ENCODE results near the gene SLC24A4. TPM values are rescaled to one million over a fixed set of nuclear protein-coding genes. Genes with fewer than 3 reads are reported as not detected.
"Not testable (repeated sequence)": the region's sequence is repeated elsewhere in the genome, so short reads cannot be mapped to it uniquely, and the experiment has no call there.

The SLC24A4 gene
- total RNA-seq, 1 donor from 2014 or later: not detected

GRCh38 chr14:92389598-92390158 lies 66.7 kb downstream of the SLC24A4 start:
- H3K9me3 Mint-ChIP-seq: no peaks in the 10 kb centered on the region
- H3K4me1 Mint-ChIP-seq: no peaks in the 10 kb centered on the region
- H3K36me3 Mint-ChIP-seq (ENCODE audit: low read depth): no peaks in the 10 kb centered on the region
- no peak overlapping the region for H3K4me3 Mint-ChIP-seq
- intact Hi-C loops (cut with micrococcal nuclease): no loop called here
- no peak overlapping the region for H3K27ac Mint-ChIP-seq
- no peak for DNase-seq
- peaks cover 3% of the 10 kb centered on the region for H3K27me3 Mint-ChIP-seq

- DNase-seq: no peak
- Mint-ChIP-seq H3K36me3 (ENCODE audit: low read depth) (no peaks in the 10 kb centered on the region), H3K4me3 (no peak overlapping the region), H3K27ac (no peak overlapping the region), H3K9me3 (no peaks in the 10 kb centered on the region), H3K4me1 (no peaks in the 10 kb centered on the region), H3K27me3 (peaks cover 5% of the 10 kb centered on the region)
- intact Hi-C loops (cut with micrococcal nuclease): no loop called here
These were observed 68.8 kb downstream of the SLC24A4 start for GRCh38 chr14:92391726-92392125.

GRCh38 chr14:92392711-92393110 lies 69.7 kb downstream of the SLC24A4 start:
- no peaks in the 10 kb centered on the region for H3K9me3 Mint-ChIP-seq
- intact Hi-C loops (cut with micrococcal nuclease): no loop called here
- H3K27ac Mint-ChIP-seq: no peak overlapping the region
- H3K36me3 Mint-ChIP-seq (ENCODE audit: low read depth): no peaks in the 10 kb centered on the region
- H3K27me3 Mint-ChIP-seq: peaks cover 7% of the 10 kb centered on the region
- H3K4me3 Mint-ChIP-seq: no peak overlapping the region
- DNase-seq: no peak
- H3K4me1 Mint-ChIP-seq: no peaks in the 10 kb centered on the region

- Mint-ChIP-seq H3K4me3 (no peak overlapping the region), H3K27ac (no peak overlapping the region), H3K36me3 (ENCODE audit: low read depth) (no peaks in the 10 kb centered on the region), H3K9me3 (no peaks in the 10 kb centered on the region), H3K27me3 (peaks cover 8% of the 10 kb centered on the region), H3K4me1 (no peaks in the 10 kb centered on the region)
- no peak for DNase-seq
- intact Hi-C loops (cut with micrococcal nuclease): no loop called here
These were observed 74.4 kb downstream of the SLC24A4 start for GRCh38 chr14:92397150-92397952.

- Mint-ChIP-seq H3K4me1 (no peaks in the 10 kb centered on the region), H3K27me3 (peaks cover 8% of the 10 kb centered on the region), H3K36me3 (ENCODE audit: low read depth) (no peaks in the 10 kb centered on the region), H3K27ac (no peak overlapping the region), H3K9me3 (no peaks in the 10 kb centered on the region), H3K4me3 (no peak overlapping the region)
- intact Hi-C loops (cut with micrococcal nuclease): no loop called here
- no peak for DNase-seq
These were observed 75.1 kb downstream of the SLC24A4 start for GRCh38 chr14:92397953-92398564.

- Mint-ChIP-seq H3K9me3 (no peaks in the 10 kb centered on the region), H3K36me3 (ENCODE audit: low read depth) (no peaks in the 10 kb centered on the region)
These were observed 76.1 kb downstream of the SLC24A4 start for GRCh38 chr14:92398888-92399636.

GRCh38 chr14:92400579-92401444 lies 77.8 kb downstream of the SLC24A4 start:
- DNase-seq: no peak
- H3K4me3 Mint-ChIP-seq: no peak overlapping the region
- H3K4me1 Mint-ChIP-seq: no peaks in the 10 kb centered on the region
- H3K9me3 Mint-ChIP-seq: no peaks in the 10 kb centered on the region
- no peak overlapping the region for H3K27ac Mint-ChIP-seq
- no peaks in the 10 kb centered on the region for H3K36me3 Mint-ChIP-seq (ENCODE audit: low read depth)
- H3K27me3 Mint-ChIP-seq: peaks cover 8% of the 10 kb centered on the region
- intact Hi-C loops (cut with micrococcal nuclease): no loop called here

More at GRCh38 chr14:92398888-92399636, 76.1 kb downstream of the SLC24A4 start:
- Mint-ChIP-seq H3K4me3 (no peak overlapping the region), H3K27ac (no peak overlapping the region), H3K4me1 (no peaks in the 10 kb centered on the region), H3K27me3 (peaks cover 8% of the 10 kb centered on the region)
- intact Hi-C loops (cut with micrococcal nuclease): no loop called here
- no peak for DNase-seq

GRCh38 chr14:92401561-92401960 lies 78.6 kb downstream of the SLC24A4 start:
- no peak overlapping the region for H3K4me3 Mint-ChIP-seq
- H3K9me3 Mint-ChIP-seq: no peaks in the 10 kb centered on the region
- no peak for DNase-seq
- H3K27me3 Mint-ChIP-seq: peaks cover 8% of the 10 kb centered on the region
- intact Hi-C loops (cut with micrococcal nuclease): no loop called here
- H3K4me1 Mint-ChIP-seq: no peaks in the 10 kb centered on the region
- H3K36me3 Mint-ChIP-seq (ENCODE audit: low read depth): no peaks in the 10 kb centered on the region
- no peak overlapping the region for H3K27ac Mint-ChIP-seq

GRCh38 chr14:92402500-92402899 lies 79.5 kb downstream of the SLC24A4 start:
- DNase-seq; H3K27me3 Mint-ChIP-seq; H3K36me3 Mint-ChIP-seq (ENCODE audit: low read depth); H3K4me3 Mint-ChIP-seq; H3K4me1 Mint-ChIP-seq; H3K9me3 Mint-ChIP-seq; intact Hi-C loops (cut with micrococcal nuclease); H3K27ac Mint-ChIP-seq: not testable (repeated sequence)

- intact Hi-C loops (cut with micrococcal nuclease): no loop called here
- Mint-ChIP-seq H3K36me3 (ENCODE audit: low read depth) (no peaks in the 10 kb centered on the region), H3K27ac (no peak overlapping the region), H3K4me1 (no peaks in the 10 kb centered on the region), H3K4me3 (no peak overlapping the region), H3K27me3 (peaks cover 5% of the 10 kb centered on the region), H3K9me3 (peaks cover 9% of the 10 kb centered on the region)
- no peak for DNase-seq
These were observed 81.1 kb downstream of the SLC24A4 start for GRCh38 chr14:92404018-92404417.

GRCh38 chr14:92404421-92404820 lies 81.5 kb downstream of the SLC24A4 start:
- no peak overlapping the region for H3K27ac Mint-ChIP-seq
- intact Hi-C loops (cut with micrococcal nuclease): no loop called here
- peaks cover 9% of the 10 kb centered on the region for H3K9me3 Mint-ChIP-seq
- H3K4me3 Mint-ChIP-seq: no peak overlapping the region
- H3K36me3 Mint-ChIP-seq (ENCODE audit: low read depth): no peaks in the 10 kb centered on the region
- no peak for DNase-seq
- H3K27me3 Mint-ChIP-seq: peaks cover 3% of the 10 kb centered on the region
- no peaks in the 10 kb centered on the region for H3K4me1 Mint-ChIP-seq

GRCh38 chr14:92404938-92405337 lies 82.0 kb downstream of the SLC24A4 start:
- no peaks in the 10 kb centered on the region for H3K4me1 Mint-ChIP-seq

GRCh38 chr14:92407410-92407809 lies 84.4 kb downstream of the SLC24A4 start:
- no peak overlapping the region for H3K4me3 Mint-ChIP-seq
- H3K27me3 Mint-ChIP-seq: peaks cover under 1% of the 10 kb centered on the region
- H3K4me1 Mint-ChIP-seq: no peaks in the 10 kb centered on the region
- intact Hi-C loops (cut with micrococcal nuclease): no loop called here
- no peak for DNase-seq
- H3K36me3 Mint-ChIP-seq (ENCODE audit: low read depth): no peaks in the 10 kb centered on the region
- H3K27ac Mint-ChIP-seq: no peak overlapping the region
- H3K9me3 Mint-ChIP-seq: peaks cover 9% of the 10 kb centered on the region

More at GRCh38 chr14:92404938-92405337, 82.0 kb downstream of the SLC24A4 start:
- H3K9me3 Mint-ChIP-seq: peaks cover 9% of the 10 kb centered on the region
- H3K36me3 Mint-ChIP-seq (ENCODE audit: low read depth): no peaks in the 10 kb centered on the region
- H3K27ac Mint-ChIP-seq: no peak overlapping the region
- H3K4me3 Mint-ChIP-seq: no peak overlapping the region
- no peak for DNase-seq
- intact Hi-C loops (cut with micrococcal nuclease): no loop called here
- no peaks in the 10 kb centered on the region for H3K27me3 Mint-ChIP-seq

Measured in activated CD4-positive, alpha-beta T cell treated with anti-CD3 and anti-CD28 coated beads, Interleukin-2, amount 10 ng/mL, durations not matched to agents 24 days and 14 days (primary cell).